GM12891 (cell line): ENCODE measurements around the gene FNIP1.

Experiments used
- POLR2A ChIP-seq: IDR thresholded peaks from 2 replicates; pipeline ENCODE4 v1.6.1; 2011; ENCODE audit warnings: low read depth, low read length, control low read depth
- SPI1 ChIP-seq: IDR thresholded peaks from 2 replicates; pipeline ENCODE4 v1.6.1; 2011; ENCODE audit warnings: low read depth, low read length, control low read depth

DNA sequence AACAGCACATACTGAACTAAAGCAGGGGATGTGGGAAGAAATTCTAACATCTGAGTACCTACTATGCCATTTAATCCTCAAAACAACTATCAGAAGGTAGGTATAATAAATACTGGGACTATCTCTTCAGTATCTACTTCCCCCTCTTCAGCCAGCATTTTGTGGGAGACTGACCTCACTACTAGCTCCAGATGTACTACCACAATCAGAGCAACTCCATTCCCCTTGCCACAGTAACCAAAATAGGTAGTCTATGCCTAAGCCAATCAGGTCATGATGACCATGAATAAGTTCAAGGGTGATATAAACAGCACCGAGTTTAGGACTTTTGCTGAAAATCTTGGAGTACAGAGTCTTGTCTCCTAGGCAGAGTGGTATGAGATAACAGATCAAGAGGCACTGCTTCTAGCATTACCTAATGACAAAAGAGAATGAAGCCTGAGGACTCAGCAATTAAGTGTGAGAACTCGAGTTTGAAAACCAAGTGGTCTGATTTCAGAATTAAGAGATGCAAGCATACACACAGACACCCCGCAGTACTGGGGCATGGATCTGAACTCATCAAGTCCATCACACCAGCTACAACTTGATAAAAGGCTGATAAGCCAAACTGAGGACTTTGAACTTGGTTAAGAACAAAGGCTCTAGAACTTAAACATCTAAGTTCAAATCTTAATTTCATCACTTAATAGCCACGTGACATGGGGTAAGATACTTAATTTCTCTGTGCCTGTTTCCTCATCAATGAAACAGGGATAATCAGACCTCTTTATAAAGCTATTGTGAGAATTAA, 9.7 kb downstream of the FNIP1 start:
- TF ChIP-seq POLR2A, result no peak
- no peak for TF ChIP-seq SPI1
